ENCODE data around the gene HMGCL.
"Not testable (repeated sequence)": the region's sequence is repeated elsewhere in the genome, so short reads cannot be mapped to it uniquely, and the experiment has no call there.

Gene HMGCL

DNA sequence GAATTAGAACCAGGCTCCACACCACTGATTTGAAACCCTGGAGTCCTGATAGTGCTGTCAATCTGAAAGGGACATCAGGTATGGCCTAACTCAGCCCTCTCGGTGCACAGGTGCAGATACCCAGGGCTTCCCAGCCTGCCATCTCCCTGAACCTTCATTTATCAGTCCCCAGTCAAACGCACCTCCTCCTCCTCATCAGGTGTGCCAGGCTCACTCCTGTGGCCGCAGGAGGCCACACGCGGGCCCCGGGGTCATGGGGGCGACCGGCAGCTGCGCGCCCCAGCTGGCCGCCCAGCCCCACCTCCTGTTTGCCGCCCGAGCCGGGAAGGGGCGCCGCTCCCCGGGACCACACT is 42.3 kb upstream of the HMGCL start:
- H3K27me3 Mint-ChIP-seq (ENCODE audit: low read depth, poor library complexity): peaks cover 81% of the 10 kb centered on the region
- no peak overlapping the region for H3K27ac Mint-ChIP-seq
- peaks cover 9% of the 10 kb centered on the region for H3K9me3 Mint-ChIP-seq
- peak overlapping the region; percentile 81 for H3K4me3 Mint-ChIP-seq
- no peaks in the 10 kb centered on the region for H3K36me3 Mint-ChIP-seq (ENCODE audit: low read depth)
- H3K4me1 Mint-ChIP-seq: peaks cover 17% of the 10 kb centered on the region
- TF ChIP-seq CTCF (IDR thresholded peaks at IDR 0.05): no peak
- no peak for DNase-seq

- H3K4me1 Mint-ChIP-seq: peaks cover 17% of the 10 kb centered on the region
- no peaks in the 10 kb centered on the region for H3K36me3 Mint-ChIP-seq (ENCODE audit: low read depth)
- H3K27ac Mint-ChIP-seq: no peak overlapping the region
- H3K4me3 Mint-ChIP-seq: no peak overlapping the region
- DNase-seq: no peak
- TF ChIP-seq CTCF (IDR thresholded peaks at IDR 0.05): no peak
- peaks cover 72% of the 10 kb centered on the region for H3K27me3 Mint-ChIP-seq (ENCODE audit: low read depth, poor library complexity)
- peaks cover 9% of the 10 kb centered on the region for H3K9me3 Mint-ChIP-seq
These were observed 40.3 kb upstream of the HMGCL start for GRCh38 chr1:23865543-23865930.

DNA sequence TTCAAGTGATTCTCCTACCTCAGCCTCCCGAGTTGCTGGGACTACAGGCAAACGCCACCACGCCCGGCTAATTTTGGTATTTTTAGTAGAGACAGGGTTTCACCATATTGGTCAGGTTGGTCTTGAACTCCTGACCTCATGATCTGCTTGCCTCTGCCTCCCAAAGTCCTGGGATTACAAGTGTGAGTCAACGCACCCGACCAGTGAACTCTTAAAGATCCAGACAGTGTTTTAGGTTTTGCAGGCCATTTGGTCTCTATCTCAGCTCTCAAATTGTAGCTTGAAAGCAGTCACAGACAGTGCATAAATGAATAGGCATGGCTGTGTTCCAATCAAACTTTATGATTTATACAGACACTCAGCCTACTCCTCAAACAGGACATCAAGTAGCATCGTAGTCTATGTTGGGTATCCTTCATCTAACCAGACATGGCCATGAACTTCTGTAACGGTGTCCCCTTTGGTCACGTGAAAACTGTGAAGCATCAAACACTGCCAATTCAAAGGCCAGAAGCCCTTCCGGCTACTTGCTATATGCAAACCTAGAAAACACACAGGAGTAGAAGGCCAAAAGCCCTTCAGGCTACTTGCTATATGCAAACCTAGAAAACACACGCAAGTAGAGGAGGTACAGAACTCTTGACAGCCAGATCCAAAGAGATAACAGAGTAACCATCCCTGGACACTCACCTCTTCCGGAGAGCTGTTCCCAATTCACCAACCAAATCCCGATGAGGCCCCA is 39.7 kb upstream of the HMGCL start:
- Mint-ChIP-seq H3K4me3 (no peak overlapping the region), H3K27me3 (ENCODE audit: low read depth, poor library complexity) (peaks cover 66% of the 10 kb centered on the region), H3K27ac (no peak overlapping the region), H3K4me1 (peaks cover 17% of the 10 kb centered on the region), H3K9me3 (peaks cover 9% of the 10 kb centered on the region), H3K36me3 (ENCODE audit: low read depth) (no peaks in the 10 kb centered on the region)
- DNase-seq: no peak
- TF ChIP-seq CTCF (IDR thresholded peaks at IDR 0.05): no peak

GRCh38 chr1:23862640-23863039 is 37.4 kb upstream of the HMGCL start:
- H3K27me3 Mint-ChIP-seq (ENCODE audit: low read depth, poor library complexity): peaks cover 43% of the 10 kb centered on the region
- H3K4me1 Mint-ChIP-seq: peaks cover 6% of the 10 kb centered on the region
- H3K9me3 Mint-ChIP-seq: no peaks in the 10 kb centered on the region
- DNase-seq: no peak
- H3K27ac Mint-ChIP-seq: no peak overlapping the region
- H3K36me3 Mint-ChIP-seq (ENCODE audit: low read depth): peaks cover 4% of the 10 kb centered on the region
- H3K4me3 Mint-ChIP-seq: no peak overlapping the region
- no peak for TF ChIP-seq CTCF (IDR thresholded peaks at IDR 0.05)

DNA sequence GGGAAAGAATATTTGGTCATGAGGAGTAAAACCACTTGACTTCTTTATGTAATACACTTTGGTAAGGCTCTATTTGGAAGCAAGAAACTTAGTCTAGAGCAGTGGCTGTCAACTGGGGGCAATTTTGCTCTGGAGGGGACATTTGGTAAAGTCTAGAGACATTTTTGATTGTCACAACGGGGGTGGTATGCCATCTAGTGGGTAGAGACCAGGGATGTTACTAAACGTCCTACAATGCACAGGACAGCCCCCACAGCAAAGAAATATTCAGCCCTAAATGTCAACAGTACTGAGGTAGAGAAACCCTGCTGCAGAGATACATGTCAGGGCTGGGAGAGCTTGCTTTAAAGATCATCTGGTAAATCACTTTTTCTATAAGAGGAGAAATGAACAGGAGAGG is 29.3 kb upstream of the HMGCL start:
- DNase-seq: no peak
- Mint-ChIP-seq H3K36me3 (ENCODE audit: low read depth) (peaks cover 12% of the 10 kb centered on the region), H3K9me3 (peaks cover 15% of the 10 kb centered on the region), H3K4me3 (no peak overlapping the region), H3K4me1 (no peaks in the 10 kb centered on the region), H3K27me3 (ENCODE audit: low read depth, poor library complexity) (no peaks in the 10 kb centered on the region), H3K27ac (no peak overlapping the region)
- TF ChIP-seq CTCF (IDR thresholded peaks at IDR 0.05): no peak

DNA sequence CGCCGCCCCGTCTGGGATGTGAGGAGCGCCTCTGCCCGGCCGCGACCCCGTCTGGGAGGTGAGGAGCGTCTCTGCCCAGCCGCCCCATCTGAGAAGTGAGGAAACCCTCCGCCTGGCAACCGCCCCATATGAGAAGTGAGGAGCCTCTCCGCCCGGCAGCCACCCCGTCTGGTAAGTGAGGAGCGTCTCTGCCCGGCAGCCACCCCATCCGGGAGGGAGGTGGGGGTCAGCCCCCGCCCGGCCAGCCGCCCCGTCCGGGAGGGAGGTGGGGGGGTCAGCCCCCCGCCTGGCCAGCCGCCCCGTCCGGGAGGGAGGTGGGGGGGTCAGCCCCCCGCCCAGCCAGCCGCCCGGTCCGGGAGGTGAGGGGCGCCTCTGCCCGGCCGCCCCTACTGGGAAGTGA is 27.9 kb upstream of the HMGCL start:
- H3K36me3 Mint-ChIP-seq (ENCODE audit: low read depth): peaks cover 15% of the 10 kb centered on the region
- DNase-seq; H3K4me3 Mint-ChIP-seq; H3K27ac Mint-ChIP-seq; H3K27me3 Mint-ChIP-seq (ENCODE audit: low read depth, poor library complexity); H3K4me1 Mint-ChIP-seq: not testable (repeated sequence)
- H3K9me3 Mint-ChIP-seq: peaks cover 20% of the 10 kb centered on the region

- H3K27ac Mint-ChIP-seq: not testable (repeated sequence)
These were observed 26.2 kb upstream of the HMGCL start for GRCh38 chr1:23851406-23851805.

More at GRCh38 chr1:23851406-23851805, 26.2 kb upstream of the HMGCL start:
- H3K27me3 Mint-ChIP-seq (ENCODE audit: low read depth, poor library complexity); H3K4me3 Mint-ChIP-seq; DNase-seq; H3K4me1 Mint-ChIP-seq: not testable (repeated sequence)
- Mint-ChIP-seq H3K36me3 (ENCODE audit: low read depth) (peaks cover 27% of the 10 kb centered on the region), H3K9me3 (peaks cover 33% of the 10 kb centered on the region)
